Hepatocyte (in vitro differentiated cells): ENCODE data around the gene CEP83. TPM values are rescaled to one million over a fixed set of nuclear protein-coding genes. Genes with fewer than 3 reads are reported as not detected.

Experiments
- DNase-seq: peaks from one replicate; pipeline ENCODE4 v3.0.0-alpha.2; 2016; ENCODE audit warnings: low spot score
- H2AFZ ChIP-seq: fragments of 200-600 bp; sonication (generic); 2 replicates; pipeline ENCODE4 v1.6.0; 2016; ENCODE audit warnings: antibody characterized with exemption, mild to moderate bottlenecking
- H3K27ac ChIP-seq: fragments of 200-600 bp; sonication (generic); 2 replicates; pipeline ENCODE4 v1.5.1; 2016; ENCODE audit warnings: mild to moderate bottlenecking
- H3K27me3 ChIP-seq: fragments of 200-600 bp; sonication (generic); 2 replicates; pipeline ENCODE4 v1.6.1; 2016
- H3K36me3 ChIP-seq: fragments of 200-600 bp; sonication (generic); replicated peaks from 2 replicates; pipeline ENCODE4 v1.5.1; 2016; ENCODE audit warnings: low read depth; ENCODE audit not compliant: insufficient read depth
- H3K4me1 ChIP-seq: fragments of 200-600 bp; sonication (generic); 2 replicates; pipeline ENCODE4 v1.5.1; 2016; ENCODE audit warnings: mild to moderate bottlenecking, moderate library complexity; ENCODE audit not compliant: insufficient read depth
- H3K4me2 ChIP-seq: fragments of 200-600 bp; sonication (generic); 2 replicates; pipeline ENCODE4 v1.6.0; 2016
- H3K4me3 ChIP-seq: fragments of 200-600 bp; sonication (generic); 2 replicates; pipeline ENCODE4 v1.5.1; 2016; ENCODE audit warnings: mild to moderate bottlenecking
- H3K79me2 ChIP-seq: fragments of 200-600 bp; sonication (generic); 2 replicates; pipeline ENCODE4 v1.6.0; 2017; ENCODE audit warnings: mild to moderate bottlenecking
- H3K9me2 ChIP-seq: fragments of 200-600 bp; sonication (generic); replicated peaks from 2 replicates; pipeline ENCODE4 v1.6.0; 2017; ENCODE audit warnings: mild to moderate bottlenecking; ENCODE audit not compliant: insufficient read depth
- H3K9me3 ChIP-seq: fragments of 200-600 bp; sonication (generic); 2 replicates; pipeline ENCODE4 v1.5.1; 2016; ENCODE audit warnings: low read depth, mild to moderate bottlenecking
- H4K20me1 ChIP-seq: fragments of 200-600 bp; sonication (generic); 2 replicates; pipeline ENCODE4 v1.6.0; 2016; ENCODE audit warnings: mild to moderate bottlenecking; ENCODE audit not compliant: insufficient read depth, poor library complexity, severe bottlenecking
- EZH2 ChIP-seq: fragments of 200-600 bp; sonication (generic); IDR thresholded peaks from 2 replicates; pipeline ENCODE4 v1.6.1; 2016; ENCODE audit warnings: antibody characterized with exemption, mild to moderate bottlenecking, borderline replicate concordance
- EZH2phosphoT487 ChIP-seq: fragments of 200-600 bp; sonication (generic); IDR thresholded peaks from one replicate; pipeline ENCODE4 v1.6.1; 2018; ENCODE audit warnings: antibody characterized with exemption, mild to moderate bottlenecking, low read depth, moderate library complexity; ENCODE audit not compliant: unreplicated experiment, severe bottlenecking
- WGBS: methylation state at CpG from one replicate; pipeline ENCODE4 v1.1.6; 2016; ENCODE audit warnings: low lambda C conversion rate; ENCODE audit errors: missing lambda C conversion rate; 5-methylcytosine and 5-hydroxymethylcytosine counted together
- polyA plus RNA-seq: library from polyadenylated mRNA; unstranded; fragments of >200 nt; fragmentation: Nextera tagmentation; extraction: Ambion mirVana; gene quantifications from 2 replicates; pipeline ENCODE4 v1.2.1, GENCODE V29; 2016
- total RNA-seq: library from RNA; depleted of rRNA; stranded (reverse); fragments of >200 nt; gene quantifications from 2 replicates; pipeline ENCODE4 v1.2.3, GENCODE V29; 2014
- TF ChIP-seq, protein P1 (sequence below): fragments of 200-600 bp; sonication (generic); IDR thresholded peaks from 2 replicates; pipeline ENCODE4 v1.5.1; 2016; ENCODE audit warnings: antibody characterized with exemption, mild to moderate bottlenecking; ENCODE audit not compliant: poor library complexity

CEP83 gene
- total and polyA plus RNA-seq, 2 experiments from 2014 or later = 3.7 to 20.1 TPM

GRCh38 chr12:94269316-94269999 is 190.2 kb downstream of the CEP83 start:
- TF ChIP-seq EZH2 (no peak), EZH2phosphoT487 (no peak)
- TF ChIP-seq, protein P1, sequence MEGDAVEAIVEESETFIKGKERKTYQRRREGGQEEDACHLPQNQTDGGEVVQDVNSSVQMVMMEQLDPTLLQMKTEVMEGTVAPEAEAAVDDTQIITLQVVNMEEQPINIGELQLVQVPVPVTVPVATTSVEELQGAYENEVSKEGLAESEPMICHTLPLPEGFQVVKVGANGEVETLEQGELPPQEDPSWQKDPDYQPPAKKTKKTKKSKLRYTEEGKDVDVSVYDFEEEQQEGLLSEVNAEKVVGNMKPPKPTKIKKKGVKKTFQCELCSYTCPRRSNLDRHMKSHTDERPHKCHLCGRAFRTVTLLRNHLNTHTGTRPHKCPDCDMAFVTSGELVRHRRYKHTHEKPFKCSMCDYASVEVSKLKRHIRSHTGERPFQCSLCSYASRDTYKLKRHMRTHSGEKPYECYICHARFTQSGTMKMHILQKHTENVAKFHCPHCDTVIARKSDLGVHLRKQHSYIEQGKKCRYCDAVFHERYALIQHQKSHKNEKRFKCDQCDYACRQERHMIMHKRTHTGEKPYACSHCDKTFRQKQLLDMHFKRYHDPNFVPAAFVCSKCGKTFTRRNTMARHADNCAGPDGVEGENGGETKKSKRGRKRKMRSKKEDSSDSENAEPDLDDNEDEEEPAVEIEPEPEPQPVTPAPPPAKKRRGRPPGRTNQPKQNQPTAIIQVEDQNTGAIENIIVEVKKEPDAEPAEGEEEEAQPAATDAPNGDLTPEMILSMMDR = no peak
- no peak overlapping the region for H2AFZ ChIP-seq
- no peaks in the 10 kb centered on the region for H3K27me3 ChIP-seq
- 73% methylated on average over 4 of the region's 4 CpGs for WGBS
- H3K9me2 ChIP-seq = no peaks in the 10 kb centered on the region
- H3K36me3 ChIP-seq = no peaks in the 10 kb centered on the region
- no peaks in the 10 kb centered on the region for H3K79me2 ChIP-seq
- DNase-seq = no peak
- H3K27ac ChIP-seq = no peak overlapping the region
- H4K20me1 ChIP-seq = no peaks in the 10 kb centered on the region
- H3K9me3 ChIP-seq = no peaks in the 10 kb centered on the region
- H3K4me3 ChIP-seq = no peak overlapping the region
- H3K4me2 ChIP-seq = no peak overlapping the region
- H3K4me1 ChIP-seq = peaks cover 12% of the 10 kb centered on the region

DNA sequence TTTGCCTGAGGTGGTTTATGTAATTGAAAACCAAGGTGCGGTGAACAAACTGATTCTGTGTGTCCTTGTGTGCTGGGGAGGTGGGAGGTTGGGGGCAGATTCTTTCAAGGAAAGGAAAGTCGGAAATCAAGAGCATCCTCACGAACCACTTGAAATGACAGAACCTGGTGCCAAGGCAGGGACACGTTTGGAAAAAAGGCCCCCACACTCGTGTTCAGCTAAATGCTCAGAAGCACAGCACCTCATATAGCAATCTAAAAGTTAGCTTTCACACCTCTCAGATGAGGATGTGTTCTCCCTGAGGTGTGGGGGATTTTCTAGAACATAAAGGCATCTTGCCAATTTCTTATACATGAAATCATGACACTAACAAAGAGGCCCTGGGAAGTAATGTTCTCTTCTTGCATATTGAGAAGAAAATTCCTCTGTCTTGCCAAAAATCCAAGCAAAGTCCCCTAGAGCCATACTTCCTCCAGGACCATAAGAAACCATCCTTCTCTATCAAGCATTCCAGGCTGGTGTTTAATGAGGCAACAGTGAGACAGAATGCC is 191.7 kb downstream of the CEP83 start:
- no peak for TF ChIP-seq EZH2phosphoT487
- TF ChIP-seq EZH2 = no peak
- TF ChIP-seq, protein P1 = no peak

DNA sequence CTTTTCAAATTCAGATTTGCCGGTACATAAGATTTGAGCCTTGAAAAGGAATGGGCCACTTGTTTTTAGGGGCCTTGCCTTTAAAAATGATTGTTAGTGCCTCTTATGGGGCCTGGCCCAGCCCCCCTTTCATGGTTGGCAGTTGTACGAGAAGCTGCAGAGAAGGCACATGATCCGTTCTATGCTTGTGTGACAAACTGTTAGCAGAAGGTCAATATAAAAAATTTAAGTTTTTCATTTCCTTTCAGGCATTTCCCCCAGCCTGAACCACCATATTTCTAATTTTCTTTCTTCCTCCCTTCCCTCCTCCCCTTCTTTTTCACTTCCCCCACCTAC is 192.2 kb downstream of the CEP83 start:
- H4K20me1 ChIP-seq = no peaks in the 10 kb centered on the region
- no peak for TF ChIP-seq EZH2phosphoT487
- TF ChIP-seq, protein P1 = no peak
- TF ChIP-seq EZH2 = no peak
- no peaks in the 10 kb centered on the region for H3K36me3 ChIP-seq
- WGBS = 62% methylated on average over 3 of the region's 3 CpGs
- no peak for DNase-seq
- H3K27ac ChIP-seq = peak overlapping the region; percentile 62
- H3K4me3 ChIP-seq = no peak overlapping the region
- H3K4me1 ChIP-seq = peaks cover 26% of the 10 kb centered on the region
- H3K79me2 ChIP-seq = no peaks in the 10 kb centered on the region
- H3K4me2 ChIP-seq = no peak overlapping the region
- no peaks in the 10 kb centered on the region for H3K27me3 ChIP-seq
- H3K9me2 ChIP-seq = no peaks in the 10 kb centered on the region
- no peak overlapping the region for H2AFZ ChIP-seq
- no peaks in the 10 kb centered on the region for H3K9me3 ChIP-seq

More for the DNA sequence above, 191.7 kb downstream of the CEP83 start:
- peaks cover 26% of the 10 kb centered on the region for H3K4me1 ChIP-seq
- no peaks in the 10 kb centered on the region for H3K9me2 ChIP-seq
- no peaks in the 10 kb centered on the region for H3K9me3 ChIP-seq
- no peaks in the 10 kb centered on the region for H3K36me3 ChIP-seq
- DNase-seq = no peak
- no peaks in the 10 kb centered on the region for H4K20me1 ChIP-seq
- no peak overlapping the region for H2AFZ ChIP-seq
- H3K79me2 ChIP-seq = no peaks in the 10 kb centered on the region
- no peaks in the 10 kb centered on the region for H3K27me3 ChIP-seq
- H3K4me2 ChIP-seq = no peak overlapping the region
- H3K4me3 ChIP-seq = no peak overlapping the region
- WGBS = 78% methylated on average over 5 of the region's 5 CpGs
- peak overlapping the region; percentile 62 for H3K27ac ChIP-seq
